ENCODE results near the gene PHF11.

DNA sequence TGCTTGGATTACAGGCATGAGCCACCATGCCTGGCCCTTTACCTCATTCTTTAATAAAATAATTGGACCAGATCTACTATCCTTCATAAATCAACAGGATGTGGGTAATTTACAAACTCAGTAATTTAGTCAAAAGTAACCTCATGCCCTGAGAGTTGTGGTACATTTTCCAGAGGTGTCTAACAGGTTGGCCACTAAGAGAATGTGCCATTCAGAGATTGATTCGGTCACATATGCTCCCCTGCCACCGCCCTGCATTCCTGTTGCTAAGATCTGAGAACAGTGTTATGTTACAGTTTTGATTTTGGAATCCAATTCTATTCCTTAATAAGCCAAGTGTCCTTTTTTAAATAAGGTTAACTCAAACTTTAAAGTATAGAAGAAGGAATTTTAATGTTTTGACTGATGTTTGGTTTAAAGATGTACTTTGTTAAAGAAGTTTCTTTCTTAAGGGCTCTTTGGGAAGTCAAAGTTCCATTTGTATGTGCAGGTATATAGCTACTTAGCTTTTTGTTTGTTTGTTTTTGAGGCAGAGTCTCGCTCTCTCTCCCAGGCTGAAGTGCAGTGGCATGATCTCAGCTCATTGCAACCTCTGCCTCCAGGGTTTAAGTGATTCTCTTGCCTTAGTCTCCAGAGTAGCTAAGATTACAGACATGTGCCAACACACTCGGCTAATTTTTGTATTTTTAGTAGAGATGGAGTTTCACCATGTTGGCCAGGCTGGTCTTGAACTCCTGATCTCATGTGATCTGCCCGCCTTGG is 29.2 kb downstream of the PHF11 start:
- TF ChIP-seq, protein P1, sequence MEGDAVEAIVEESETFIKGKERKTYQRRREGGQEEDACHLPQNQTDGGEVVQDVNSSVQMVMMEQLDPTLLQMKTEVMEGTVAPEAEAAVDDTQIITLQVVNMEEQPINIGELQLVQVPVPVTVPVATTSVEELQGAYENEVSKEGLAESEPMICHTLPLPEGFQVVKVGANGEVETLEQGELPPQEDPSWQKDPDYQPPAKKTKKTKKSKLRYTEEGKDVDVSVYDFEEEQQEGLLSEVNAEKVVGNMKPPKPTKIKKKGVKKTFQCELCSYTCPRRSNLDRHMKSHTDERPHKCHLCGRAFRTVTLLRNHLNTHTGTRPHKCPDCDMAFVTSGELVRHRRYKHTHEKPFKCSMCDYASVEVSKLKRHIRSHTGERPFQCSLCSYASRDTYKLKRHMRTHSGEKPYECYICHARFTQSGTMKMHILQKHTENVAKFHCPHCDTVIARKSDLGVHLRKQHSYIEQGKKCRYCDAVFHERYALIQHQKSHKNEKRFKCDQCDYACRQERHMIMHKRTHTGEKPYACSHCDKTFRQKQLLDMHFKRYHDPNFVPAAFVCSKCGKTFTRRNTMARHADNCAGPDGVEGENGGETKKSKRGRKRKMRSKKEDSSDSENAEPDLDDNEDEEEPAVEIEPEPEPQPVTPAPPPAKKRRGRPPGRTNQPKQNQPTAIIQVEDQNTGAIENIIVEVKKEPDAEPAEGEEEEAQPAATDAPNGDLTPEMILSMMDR (IDR thresholded peaks at IDR 0.05) = no peak
- no peak for TF ChIP-seq POLR2A (IDR thresholded peaks at IDR 0.05)
